Neural cell (in vitro differentiated cells): Measurements from ENCODE around the gene FOXF1. TPM values are rescaled to one million over a fixed set of nuclear protein-coding genes. Genes with fewer than 3 reads are reported as not detected.

Source experiments
- H2AFZ ChIP-seq: fragments of 200-600, 300-800 bp; sonication (generic), shearing (Covaris generic); 2 replicates; pipeline ENCODE4 v1.6.0; 2014; ENCODE audit warnings: low read depth, mild to moderate bottlenecking, antibody characterized with exemption, low read length, moderate library complexity
- H3F3A ChIP-seq: fragments of 200-600 bp; shearing (Covaris generic); 2 replicates; pipeline ENCODE4 v1.6.1; 2016; ENCODE audit warnings: mild to moderate bottlenecking, moderate library complexity, mixed read lengths, antibody characterized with exemption, low read length; ENCODE audit not compliant: insufficient read depth, poor library complexity, severe bottlenecking
- H3K27ac ChIP-seq: fragments of 200-600, 300-800 bp; sonication (generic), shearing (Covaris generic); 2 replicates; pipeline ENCODE4 v1.5.1; 2014; ENCODE audit warnings: mild to moderate bottlenecking, low read length, moderate library complexity
- H3K27me3 ChIP-seq: fragments of 300-800, 200-600 bp; sonication (generic), shearing (Covaris generic); 2 replicates; pipeline ENCODE4 v1.6.0; 2014; ENCODE audit warnings: mild to moderate bottlenecking, low read depth, low read length, moderate library complexity; ENCODE audit not compliant: insufficient read depth
- H3K36me3 ChIP-seq: fragments of 300-800, 200-600 bp; sonication (generic), shearing (Covaris generic); 2 replicates; pipeline ENCODE4 v1.5.1; 2014; ENCODE audit warnings: mild to moderate bottlenecking, antibody characterized with exemption, low read length, moderate library complexity; ENCODE audit not compliant: insufficient read depth
- H3K4me2 ChIP-seq: fragments of 300-800, 200-600 bp; sonication (generic), shearing (Covaris generic); 2 replicates; pipeline ENCODE4 v1.6.0; 2014; ENCODE audit warnings: mild to moderate bottlenecking, low read length
- H3K4me3 ChIP-seq: fragments of 300-800, 200-600 bp; sonication (generic), shearing (Covaris generic); 2 replicates; pipeline ENCODE4 v1.5.1; 2014; ENCODE audit warnings: mild to moderate bottlenecking, low read length, moderate library complexity
- H3K79me2 ChIP-seq: fragments of 200-600 bp; shearing (Covaris generic); replicated peaks from 2 replicates; pipeline ENCODE4 v1.6.0; 2014; ENCODE audit warnings: mild to moderate bottlenecking, low read length, moderate library complexity; ENCODE audit not compliant: insufficient read depth
- H3K9ac ChIP-seq: fragments of 300-800, 200-600 bp; sonication (generic), shearing (Covaris generic); 2 replicates; pipeline ENCODE4 v1.6.1; 2016; ENCODE audit warnings: mild to moderate bottlenecking, low read length, mixed read lengths
- H3K9me2 ChIP-seq: fragments of 200-600 bp; shearing (Covaris generic); 2 replicates; pipeline ENCODE4 v1.6.1; 2016; ENCODE audit warnings: mild to moderate bottlenecking, low read length, mixed read lengths; ENCODE audit not compliant: insufficient read depth
- H3K9me3 ChIP-seq: fragments of 200-600, 300-800 bp; sonication (generic), shearing (Covaris generic); 2 replicates; pipeline ENCODE4 v1.6.1; 2016; ENCODE audit warnings: mild to moderate bottlenecking, mixed run types, low read length, moderate library complexity, mixed read lengths
- H4K20me1 ChIP-seq: fragments of 200-600 bp; shearing (Covaris generic); 2 replicates; pipeline ENCODE4 v1.6.1; 2016; ENCODE audit warnings: mild to moderate bottlenecking, mixed run types; ENCODE audit not compliant: insufficient read depth
- CTCF ChIP-seq: fragments of 450-650 bp; IDR thresholded peaks from 2 replicates; pipeline ENCODE4 v1.5.1; 2014; ENCODE audit warnings: antibody characterized with exemption, mild to moderate bottlenecking, moderate library complexity; ENCODE audit not compliant: poor library complexity, severe bottlenecking
- EP300 ChIP-seq: fragments of 450-650 bp; conservative IDR thresholded peaks from 2 replicates; pipeline ENCODE4 v1.6.1; 2014; ENCODE audit warnings: antibody characterized with exemption, mild to moderate bottlenecking, moderate library complexity; ENCODE audit not compliant: poor library complexity, severe bottlenecking
- EZH2 ChIP-seq: fragments of 200-600, 300-800 bp; shearing (Covaris generic), sonication (generic); IDR thresholded peaks from 2 replicates; pipeline ENCODE4 v1.6.1; 2014; ENCODE audit warnings: antibody characterized with exemption, low read length, borderline replicate concordance, mild to moderate bottlenecking; ENCODE audit not compliant: insufficient read depth, poor library complexity, severe bottlenecking
- MXI1 ChIP-seq: fragments of 450-650 bp; conservative IDR thresholded peaks from 2 replicates; pipeline ENCODE4 v1.6.1; 2014; ENCODE audit warnings: antibody characterized with exemption, mild to moderate bottlenecking; ENCODE audit not compliant: poor library complexity, severe bottlenecking
- POLR2AphosphoS5 ChIP-seq: IDR thresholded peaks from 2 replicates; pipeline ENCODE4 v1.6.1; 2012
- RAD21 ChIP-seq: fragments of 450-650 bp; conservative IDR thresholded peaks from 2 replicates; pipeline ENCODE4 v1.6.1; 2014; ENCODE audit warnings: antibody characterized with exemption, mild to moderate bottlenecking, moderate library complexity
- REST ChIP-seq: IDR thresholded peaks from 2 replicates; pipeline ENCODE4 v1.6.1; 2012; ENCODE audit warnings: borderline replicate concordance
- SMC3 ChIP-seq: fragments of 450-650 bp; conservative IDR thresholded peaks from 2 replicates; pipeline ENCODE4 v1.6.1; 2014; ENCODE audit warnings: antibody characterized with exemption, mild to moderate bottlenecking, moderate library complexity; ENCODE audit not compliant: poor library complexity
- TAF1 ChIP-seq: IDR thresholded peaks from 2 replicates; pipeline ENCODE4 v1.6.1; 2012; ENCODE audit warnings: low read depth
- polyA plus RNA-seq: library from polyadenylated mRNA; depleted of rRNA; stranded (reverse); fragments of >200 nt; gene quantifications from 2 replicates; pipeline ENCODE4 v1.2.3, GENCODE V29; 2014

Gene FOXF1
- polyA plus RNA-seq, 1 donor from 2014 or later = not detected

GRCh38 chr16:86517033-86517432 is 6.7 kb downstream of the FOXF1 start:
- Histone ChIP-seq H3K4me2 (no peak overlapping the region), H4K20me1 (no peaks in the 10 kb centered on the region), H3K79me2 (no peaks in the 10 kb centered on the region), H3K27me3 (peaks cover 85% of the 10 kb centered on the region), H2AFZ (no peak overlapping the region), H3K9me2 (no peaks in the 10 kb centered on the region), H3K9ac (no peak overlapping the region), H3K36me3 (no peaks in the 10 kb centered on the region), H3K27ac (no peak overlapping the region), H3K4me3 (no peak overlapping the region), H3F3A (no peaks in the 10 kb centered on the region), H3K9me3 (no peaks in the 10 kb centered on the region)
- no peak for TF ChIP-seq MXI1
- no peak for TF ChIP-seq CTCF
- no peak for TF ChIP-seq POLR2AphosphoS5
- TF ChIP-seq TAF1 = no peak
- no peak for TF ChIP-seq REST
- no peak for TF ChIP-seq EP300
- TF ChIP-seq SMC3 = no peak
- TF ChIP-seq EZH2 = no peak
- no peak for TF ChIP-seq RAD21

GRCh38 chr16:86517652-86518258 is 7.4 kb downstream of the FOXF1 start:
- no peaks in the 10 kb centered on the region for H3F3A ChIP-seq
- no peak overlapping the region for H3K27ac ChIP-seq
- H3K4me2 ChIP-seq = no peak overlapping the region
- H3K9me2 ChIP-seq = no peaks in the 10 kb centered on the region
- H2AFZ ChIP-seq = no peak overlapping the region
- no peak for TF ChIP-seq TAF1
- no peak for TF ChIP-seq MXI1
- TF ChIP-seq SMC3 = peak; percentile 92
- TF ChIP-seq REST = no peak
- peak; percentile 93 for TF ChIP-seq RAD21
- no peak for TF ChIP-seq POLR2AphosphoS5
- peak; percentile 89 for TF ChIP-seq CTCF
- no peaks in the 10 kb centered on the region for H3K9me3 ChIP-seq
- H3K36me3 ChIP-seq = no peaks in the 10 kb centered on the region
- H3K79me2 ChIP-seq = no peaks in the 10 kb centered on the region
- peaks cover 77% of the 10 kb centered on the region for H3K27me3 ChIP-seq
- no peak overlapping the region for H3K9ac ChIP-seq
- H3K4me3 ChIP-seq = no peak overlapping the region
- no peaks in the 10 kb centered on the region for H4K20me1 ChIP-seq
